Osteocyte (in vitro differentiated cells): ENCODE measurements around the gene CDH22. TPM values are rescaled to one million over a fixed set of nuclear protein-coding genes. Genes with fewer than 3 reads are reported as not detected.

Experiments
- DNase-seq: peaks from one replicate; pipeline ENCODE4 v3.0.0; 2021; ENCODE audit warnings: mixed read lengths; ENCODE audit not compliant: unreplicated experiment; ENCODE audit errors: extremely low spot score
- H3K27ac Mint-ChIP-seq: one replicate; pipeline ENCODE4 v1.8.0; 2021; ENCODE audit warnings: mild to moderate bottlenecking, mixed read lengths; ENCODE audit not compliant: unreplicated experiment
- H3K27me3 Mint-ChIP-seq: one replicate; pipeline ENCODE4 v1.8.0; 2021; ENCODE audit warnings: mixed read lengths; ENCODE audit not compliant: unreplicated experiment
- H3K36me3 Mint-ChIP-seq: one replicate; pipeline ENCODE4 v1.8.0; 2021; ENCODE audit warnings: mixed read lengths; ENCODE audit not compliant: unreplicated experiment
- H3K4me1 Mint-ChIP-seq: one replicate; pipeline ENCODE4 v1.8.0; 2021; ENCODE audit warnings: mixed read lengths; ENCODE audit not compliant: unreplicated experiment
- H3K4me3 Mint-ChIP-seq: one replicate; pipeline ENCODE4 v1.8.0; 2021; ENCODE audit warnings: mild to moderate bottlenecking, moderate library complexity, mixed read lengths; ENCODE audit not compliant: unreplicated experiment
- H3K9me3 Mint-ChIP-seq: one replicate; pipeline ENCODE4 v1.8.0; 2021; ENCODE audit warnings: mixed read lengths; ENCODE audit not compliant: unreplicated experiment
- total RNA-seq: library from RNA; stranded (reverse); gene quantifications from 2 replicates; pipeline ENCODE4 v1.2.1, GENCODE V29; 2021
- TF ChIP-seq, protein P1 (sequence below): fragments of 200-600 bp; sonication (generic); IDR thresholded peaks from 2 replicates; pipeline ENCODE4 v1.5.0; 2021; ENCODE audit warnings: antibody characterized with exemption, mild to moderate bottlenecking, moderate library complexity

Gene CDH22
- total RNA-seq, 1 donor from 2014 or later: not detected

DNA sequence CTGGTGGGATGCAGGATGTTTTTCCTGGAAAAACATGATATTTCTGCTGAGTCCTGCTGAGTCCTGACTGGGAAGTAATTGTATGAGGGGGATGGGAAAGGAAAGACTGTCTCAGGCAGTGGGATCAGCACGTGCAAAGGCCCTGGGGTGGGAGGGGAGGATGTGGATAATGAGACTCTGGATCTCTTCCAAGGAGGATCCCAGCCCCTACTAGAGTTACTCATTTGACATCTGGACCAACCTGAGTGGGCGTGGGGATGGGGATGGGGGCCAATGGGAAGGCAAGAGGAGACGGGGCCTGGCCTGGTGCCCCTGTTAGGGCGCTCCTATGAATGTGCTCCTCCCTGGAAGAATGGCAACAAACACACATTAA is 117.1 kb downstream of the CDH22 start:
- no peak overlapping the region for H3K4me3 Mint-ChIP-seq
- H3K27me3 Mint-ChIP-seq: peaks cover 13% of the 10 kb centered on the region
- H3K4me1 Mint-ChIP-seq: no peaks in the 10 kb centered on the region
- TF ChIP-seq, protein P1, sequence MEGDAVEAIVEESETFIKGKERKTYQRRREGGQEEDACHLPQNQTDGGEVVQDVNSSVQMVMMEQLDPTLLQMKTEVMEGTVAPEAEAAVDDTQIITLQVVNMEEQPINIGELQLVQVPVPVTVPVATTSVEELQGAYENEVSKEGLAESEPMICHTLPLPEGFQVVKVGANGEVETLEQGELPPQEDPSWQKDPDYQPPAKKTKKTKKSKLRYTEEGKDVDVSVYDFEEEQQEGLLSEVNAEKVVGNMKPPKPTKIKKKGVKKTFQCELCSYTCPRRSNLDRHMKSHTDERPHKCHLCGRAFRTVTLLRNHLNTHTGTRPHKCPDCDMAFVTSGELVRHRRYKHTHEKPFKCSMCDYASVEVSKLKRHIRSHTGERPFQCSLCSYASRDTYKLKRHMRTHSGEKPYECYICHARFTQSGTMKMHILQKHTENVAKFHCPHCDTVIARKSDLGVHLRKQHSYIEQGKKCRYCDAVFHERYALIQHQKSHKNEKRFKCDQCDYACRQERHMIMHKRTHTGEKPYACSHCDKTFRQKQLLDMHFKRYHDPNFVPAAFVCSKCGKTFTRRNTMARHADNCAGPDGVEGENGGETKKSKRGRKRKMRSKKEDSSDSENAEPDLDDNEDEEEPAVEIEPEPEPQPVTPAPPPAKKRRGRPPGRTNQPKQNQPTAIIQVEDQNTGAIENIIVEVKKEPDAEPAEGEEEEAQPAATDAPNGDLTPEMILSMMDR: no peak
- no peak overlapping the region for H3K27ac Mint-ChIP-seq
- no peaks in the 10 kb centered on the region for H3K9me3 Mint-ChIP-seq
- no peaks in the 10 kb centered on the region for H3K36me3 Mint-ChIP-seq
- no peak for DNase-seq

- Mint-ChIP-seq H3K9me3 (no peaks in the 10 kb centered on the region), H3K4me3 (no peak overlapping the region), H3K4me1 (no peaks in the 10 kb centered on the region), H3K27ac (no peak overlapping the region), H3K36me3 (no peaks in the 10 kb centered on the region), H3K27me3 (peaks cover 13% of the 10 kb centered on the region)
- TF ChIP-seq, protein P1: no peak
- DNase-seq: no peak
Measured at GRCh38 chr20:46190478-46191167, 117.7 kb downstream of the CDH22 start.

DNA sequence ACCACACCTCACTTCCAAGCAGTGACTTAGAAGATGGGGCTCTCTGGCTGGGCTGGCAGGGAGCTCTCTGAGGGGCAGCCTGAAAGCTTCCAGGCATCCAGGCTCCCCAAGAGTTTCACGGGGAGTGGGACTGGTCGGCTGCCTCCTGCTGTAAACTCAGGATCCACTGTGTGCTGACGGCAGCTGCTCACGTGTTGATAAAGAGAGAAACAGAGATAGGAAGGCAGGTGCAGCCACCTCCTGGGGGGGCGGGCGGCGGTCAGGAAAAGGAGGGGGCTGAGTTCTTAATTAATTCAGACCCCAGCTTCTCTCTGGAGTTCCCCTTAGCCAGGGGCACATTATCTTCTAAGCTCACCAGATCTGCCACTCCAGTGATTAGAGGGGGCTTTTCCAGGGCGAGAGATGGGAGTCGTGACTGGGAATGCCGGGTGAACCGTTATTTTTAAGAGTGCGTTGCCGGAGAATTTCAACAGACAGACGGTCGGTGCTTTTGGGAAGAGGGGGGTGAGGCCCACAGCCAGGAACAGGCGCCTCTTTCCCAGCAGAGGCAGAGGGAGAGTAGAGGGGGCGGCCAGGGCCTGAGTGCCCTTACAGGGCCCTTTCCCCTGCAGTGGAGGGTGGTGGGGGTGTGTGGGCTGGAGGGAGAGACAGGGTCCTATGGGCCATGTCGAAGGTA is 119.3 kb downstream of the CDH22 start:
- Mint-ChIP-seq H3K36me3 (no peaks in the 10 kb centered on the region), H3K27ac (no peak overlapping the region)
- TF ChIP-seq, protein P1: no peak

DNA sequence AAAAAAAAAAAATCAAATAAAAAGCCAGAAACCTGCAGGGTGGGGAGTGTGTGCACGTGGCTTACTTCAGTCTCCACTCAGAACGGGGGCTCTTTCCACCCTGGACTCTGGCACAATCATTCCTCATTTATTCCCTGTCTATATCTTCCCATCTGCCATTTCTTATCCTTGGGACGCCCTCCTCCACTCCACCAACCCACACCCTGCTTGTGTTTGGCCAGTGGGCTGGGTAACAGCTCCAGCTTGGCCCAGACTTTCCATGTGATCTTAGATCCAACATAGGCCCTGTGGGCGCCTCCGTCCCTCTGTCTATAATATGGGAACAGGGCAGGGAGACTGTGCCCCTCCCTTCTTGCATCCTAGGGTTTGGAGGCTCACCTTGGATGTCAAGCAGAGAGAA is 122.1 kb downstream of the CDH22 start:
- Mint-ChIP-seq H3K4me3 (no peak overlapping the region), H3K27me3 (peaks cover 9% of the 10 kb centered on the region), H3K27ac (no peak overlapping the region), H3K9me3 (no peaks in the 10 kb centered on the region), H3K4me1 (no peaks in the 10 kb centered on the region), H3K36me3 (no peaks in the 10 kb centered on the region)
- TF ChIP-seq, protein P1: no peak
- DNase-seq: no peak

More for the DNA sequence above, 119.3 kb downstream of the CDH22 start:
- DNase-seq: no peak
- no peaks in the 10 kb centered on the region for H3K4me1 Mint-ChIP-seq
- H3K9me3 Mint-ChIP-seq: no peaks in the 10 kb centered on the region
- peaks cover 13% of the 10 kb centered on the region for H3K27me3 Mint-ChIP-seq
- no peak overlapping the region for H3K4me3 Mint-ChIP-seq

- no peaks in the 10 kb centered on the region for H3K4me1 Mint-ChIP-seq
- no peak for DNase-seq
- no peaks in the 10 kb centered on the region for H3K36me3 Mint-ChIP-seq
- peaks cover 10% of the 10 kb centered on the region for H3K27me3 Mint-ChIP-seq
- no peak overlapping the region for H3K27ac Mint-ChIP-seq
- TF ChIP-seq, protein P1: no peak
- H3K4me3 Mint-ChIP-seq: no peak overlapping the region
- no peaks in the 10 kb centered on the region for H3K9me3 Mint-ChIP-seq
Measured at GRCh38 chr20:46185353-46185752, 122.9 kb downstream of the CDH22 start.
